Progenitor cell of endocrine pancreas (in vitro differentiated cells): ENCODE measurements around the gene PDE3A. TPM values are rescaled to one million over a fixed set of nuclear protein-coding genes. Genes with fewer than 3 reads are reported as not detected.

ENCODE experiments used
- DNase-seq: peaks from one replicate; pipeline ENCODE4 v3.0.0; 2021; ENCODE audit warnings: low spot score; ENCODE audit not compliant: unreplicated experiment
- H3K27ac Mint-ChIP-seq: 2 replicates; pipeline ENCODE4 v1.8.0; 2021; ENCODE audit warnings: mild to moderate bottlenecking, moderate library complexity, mixed read lengths
- H3K27me3 Mint-ChIP-seq: 2 replicates; pipeline ENCODE4 v1.8.0; 2021; ENCODE audit warnings: mixed read lengths
- H3K36me3 Mint-ChIP-seq: 2 replicates; pipeline ENCODE4 v1.8.0; 2022; ENCODE audit warnings: mixed read lengths; ENCODE audit not compliant: insufficient read depth
- H3K4me1 Mint-ChIP-seq: 2 replicates; pipeline ENCODE4 v1.8.0; 2021; ENCODE audit warnings: low read depth, mixed read lengths
- H3K4me3 Mint-ChIP-seq: 2 replicates; pipeline ENCODE4 v1.8.0; 2021; ENCODE audit warnings: low read depth, mild to moderate bottlenecking, moderate library complexity, mixed read lengths
- H3K9me3 Mint-ChIP-seq: 2 replicates; pipeline ENCODE4 v1.8.0; 2021; ENCODE audit warnings: low read depth, mixed read lengths
- CTCF ChIP-seq: fragments of 200-600 bp; sonication (generic); IDR thresholded peaks from one replicate; pipeline ENCODE4 v1.5.0; 2021; ENCODE audit warnings: antibody characterized with exemption, mild to moderate bottlenecking; ENCODE audit not compliant: unreplicated experiment
- total RNA-seq: library from RNA; stranded (reverse); gene quantifications from 2 replicates; pipeline ENCODE4 v1.2.1, GENCODE V29; 2021

PDE3A gene
- total RNA-seq, 1 donor from 2014 or later = 121 TPM

GRCh38 chr12:20469300-20469699 lies 101.0 kb downstream of the PDE3A start:
- Mint-ChIP-seq H3K4me1 (peaks cover 20% of the 10 kb centered on the region), H3K27ac (peak overlapping the region; percentile 21), H3K9me3 (peaks cover 3% of the 10 kb centered on the region), H3K36me3 (peaks cover 11% of the 10 kb centered on the region), H3K27me3 (no peaks in the 10 kb centered on the region), H3K4me3 (no peak overlapping the region)
- no peak for TF ChIP-seq CTCF
- DNase-seq = no peak

- Mint-ChIP-seq H3K4me3 (no peak overlapping the region), H3K27me3 (no peaks in the 10 kb centered on the region), H3K36me3 (peaks cover 13% of the 10 kb centered on the region), H3K27ac (no peak overlapping the region), H3K9me3 (peaks cover 5% of the 10 kb centered on the region), H3K4me1 (peaks cover 20% of the 10 kb centered on the region)
- DNase-seq = no peak
- no peak for TF ChIP-seq CTCF
These were observed 101.4 kb downstream of the PDE3A start for GRCh38 chr12:20469756-20470155.

GRCh38 chr12:20472102-20472782 lies 103.9 kb downstream of the PDE3A start:
- Mint-ChIP-seq H3K9me3 (peaks cover 5% of the 10 kb centered on the region), H3K27me3 (no peaks in the 10 kb centered on the region), H3K4me1 (peaks cover 20% of the 10 kb centered on the region), H3K4me3 (no peak overlapping the region), H3K36me3 (peaks cover 17% of the 10 kb centered on the region), H3K27ac (no peak overlapping the region)
- no peak for TF ChIP-seq CTCF
- no peak for DNase-seq

GRCh38 chr12:20473133-20473532 lies 104.8 kb downstream of the PDE3A start:
- H3K4me1 Mint-ChIP-seq = peaks cover 19% of the 10 kb centered on the region
- TF ChIP-seq CTCF = no peak
- H3K9me3 Mint-ChIP-seq = peaks cover 5% of the 10 kb centered on the region
- peaks cover 17% of the 10 kb centered on the region for H3K36me3 Mint-ChIP-seq
- H3K27ac Mint-ChIP-seq = no peak overlapping the region
- no peaks in the 10 kb centered on the region for H3K27me3 Mint-ChIP-seq
- H3K4me3 Mint-ChIP-seq = no peak overlapping the region
- DNase-seq = no peak

- no peak for DNase-seq
- no peak for TF ChIP-seq CTCF
- Mint-ChIP-seq H3K4me1 (peaks cover 13% of the 10 kb centered on the region), H3K9me3 (peaks cover 5% of the 10 kb centered on the region), H3K27ac (no peak overlapping the region), H3K4me3 (no peak overlapping the region), H3K36me3 (peaks cover 17% of the 10 kb centered on the region), H3K27me3 (no peaks in the 10 kb centered on the region)
These were observed 105.7 kb downstream of the PDE3A start for GRCh38 chr12:20474016-20474415.
